Measurements from ENCODE around the gene HAUS6.
"Not testable (repeated sequence)": the region's sequence is repeated elsewhere in the genome, so short reads cannot be mapped to it uniquely, and the experiment has no call there.

Gene HAUS6

DNA sequence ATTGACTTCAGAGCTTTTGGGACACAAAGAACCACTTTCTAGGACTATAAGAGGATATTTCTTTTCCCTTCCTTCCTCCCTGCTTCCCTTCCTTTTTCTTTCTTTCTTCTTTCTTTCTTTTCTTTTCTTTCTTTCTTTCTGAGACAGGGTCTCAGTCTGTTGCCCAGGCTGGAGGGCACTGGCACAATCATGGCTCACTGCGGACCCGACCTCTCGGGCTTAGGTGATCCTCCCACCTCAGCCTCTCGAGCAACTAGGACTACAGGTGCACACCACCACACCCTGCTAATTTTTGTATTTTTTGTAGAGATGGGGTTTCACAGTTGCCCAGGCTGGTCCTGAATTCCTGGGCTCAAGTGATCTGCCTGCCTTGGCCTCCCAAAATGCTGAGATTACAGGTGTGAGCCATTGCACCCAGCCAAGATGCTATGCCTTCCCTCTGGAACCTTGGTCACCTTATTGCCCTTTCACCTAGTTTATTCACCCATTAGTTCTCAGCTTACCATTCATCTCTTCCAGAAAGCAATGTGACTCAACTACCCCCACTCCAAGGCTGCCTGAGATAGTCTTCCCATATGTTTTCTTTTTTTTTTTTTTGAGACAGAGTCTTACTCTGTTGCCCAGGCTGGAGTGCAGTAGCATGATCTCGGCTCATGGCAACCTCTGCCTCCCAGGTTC, 14.5 kb upstream of the HAUS6 start:
- Histone ChIP-seq H3K27me3 (replicated peaks in 2 of 5; ENCODE audit: control insufficient read depth in 4 of 5, insufficient read depth in 5 of 5, low read length in 4 of 5) (no peaks in the 10 kb centered on the region), H3K4me1 (ENCODE audit: control extremely low read depth in 1 of 4, control insufficient read depth in 4 of 4, insufficient read depth in 4 of 4, low read length in 3 of 4) (peaks cover 0 to 13% (median 6%) of the 10 kb centered on the region in 4 experiments), H3K4me3 (ENCODE audit: control insufficient read depth in 1 of 7, extremely low read depth in 1 of 7, insufficient read depth in 4 of 7, low read depth in 2 of 7, low read length in 6 of 7) (no peak overlapping the region), H3K9me3 (ENCODE audit: control extremely low read depth in 1 of 5, control insufficient read depth in 4 of 5, insufficient read depth in 2 of 5, low read depth in 1 of 5, low read length in 4 of 5) (no peaks in the 10 kb centered on the region), H3K27ac (ENCODE audit: insufficient read depth in 1 of 2, low read depth in 1 of 2, low read length in 2 of 2, poor library complexity in 1 of 2, severe bottlenecking in 2 of 2) (no peak overlapping the region), H3K36me3 (ENCODE audit: control insufficient read depth in 4 of 4, insufficient read depth in 4 of 4, low read length in 3 of 4) (peaks cover 3 to 37% (median 13%) of the 10 kb centered on the region in 4 experiments)
- ChIA-PET POLR2A (no interaction called here), CTCF (interaction anchor here (1.4 kb wide), 1 partner anchor 8 kb away, joined by 4 read pairs; no protein-coding TSS in a partner anchor)
- 100% methylated on average over 1 of the region's 5 CpGs for WGBS (ENCODE audit: insufficient coverage)
- DNase-seq, result no peak

GRCh38 chr9:19116107-19116790, 13.5 kb upstream of the HAUS6 start:
- ChIA-PET POLR2A (no interaction called here), CTCF (interaction anchor here (1.4 kb wide), 1 partner anchor 9 kb away, joined by 4 read pairs; no protein-coding TSS in a partner anchor)
- Histone ChIP-seq H3K27me3 (replicated peaks in 2 of 5; ENCODE audit: control insufficient read depth in 4 of 5, insufficient read depth in 5 of 5, low read length in 4 of 5) (no peaks in the 10 kb centered on the region), H3K4me1 (ENCODE audit: control extremely low read depth in 1 of 4, control insufficient read depth in 4 of 4, insufficient read depth in 4 of 4, low read length in 3 of 4) (peaks cover 0 to 13% (median 6%) of the 10 kb centered on the region in 4 experiments), H3K36me3 (ENCODE audit: control insufficient read depth in 4 of 4, insufficient read depth in 4 of 4, low read length in 3 of 4) (peaks cover 3 to 37% (median 13%) of the 10 kb centered on the region in 4 experiments), H3K27ac (ENCODE audit: insufficient read depth in 1 of 2, low read depth in 1 of 2, low read length in 2 of 2, poor library complexity in 1 of 2, severe bottlenecking in 2 of 2) (no peak overlapping the region), H3K9me3 (ENCODE audit: control extremely low read depth in 1 of 5, control insufficient read depth in 4 of 5, insufficient read depth in 2 of 5, low read depth in 1 of 5, low read length in 4 of 5) (no peaks in the 10 kb centered on the region), H3K4me3 (ENCODE audit: control insufficient read depth in 1 of 7, extremely low read depth in 1 of 7, insufficient read depth in 4 of 7, low read depth in 2 of 7, low read length in 6 of 7) (no peak overlapping the region)
- DNase-seq, result no peak
- 94% methylated on average over 9 of the region's 10 CpGs for WGBS (ENCODE audit: insufficient coverage)

- CTCF ChIA-PET, result no interaction called here
- 100% methylated on average over 3 of the region's 3 CpGs for WGBS (ENCODE audit: insufficient coverage)
- peaks cover 0 to 13% (median 6%) of the 10 kb centered on the region in 4 experiments for H3K4me1 ChIP-seq (ENCODE audit: control extremely low read depth in 1 of 4, control insufficient read depth in 4 of 4, insufficient read depth in 4 of 4, low read length in 3 of 4)
- no peak for DNase-seq
- no peaks in the 10 kb centered on the region for H3K27me3 ChIP-seq (replicated peaks in 2 of 5; ENCODE audit: control insufficient read depth in 4 of 5, insufficient read depth in 5 of 5, low read length in 4 of 5)
- no peak overlapping the region for H3K27ac ChIP-seq (ENCODE audit: insufficient read depth in 1 of 2, low read depth in 1 of 2, low read length in 2 of 2, poor library complexity in 1 of 2, severe bottlenecking in 2 of 2)
- no peaks in the 10 kb centered on the region for H3K9me3 ChIP-seq (ENCODE audit: control extremely low read depth in 1 of 5, control insufficient read depth in 4 of 5, insufficient read depth in 2 of 5, low read depth in 1 of 5, low read length in 4 of 5)
- H3K4me3 ChIP-seq (ENCODE audit: control insufficient read depth in 1 of 7, extremely low read depth in 1 of 7, insufficient read depth in 4 of 7, low read depth in 2 of 7, low read length in 6 of 7), result no peak overlapping the region
- POLR2A ChIA-PET, result no interaction called here
- H3K36me3 ChIP-seq (ENCODE audit: control insufficient read depth in 4 of 4, insufficient read depth in 4 of 4, low read length in 3 of 4), result peaks cover 3 to 25% (median 12%) of the 10 kb centered on the region in 4 experiments
Observed at GRCh38 chr9:19114680-19115270, 12.1 kb upstream of the HAUS6 start.

GRCh38 chr9:19113964-19114679, 11.4 kb upstream of the HAUS6 start:
- CTCF ChIA-PET, result interaction anchor here (1.0 kb wide), 1 partner anchor 9 kb away, joined by 4 read pairs; no protein-coding TSS in a partner anchor
- WGBS (ENCODE audit: insufficient coverage), result 94% methylated on average over 6 of the region's 12 CpGs
- no peak overlapping the region for H3K27ac ChIP-seq (ENCODE audit: insufficient read depth in 1 of 2, low read depth in 1 of 2, low read length in 2 of 2, poor library complexity in 1 of 2, severe bottlenecking in 2 of 2)

DNA sequence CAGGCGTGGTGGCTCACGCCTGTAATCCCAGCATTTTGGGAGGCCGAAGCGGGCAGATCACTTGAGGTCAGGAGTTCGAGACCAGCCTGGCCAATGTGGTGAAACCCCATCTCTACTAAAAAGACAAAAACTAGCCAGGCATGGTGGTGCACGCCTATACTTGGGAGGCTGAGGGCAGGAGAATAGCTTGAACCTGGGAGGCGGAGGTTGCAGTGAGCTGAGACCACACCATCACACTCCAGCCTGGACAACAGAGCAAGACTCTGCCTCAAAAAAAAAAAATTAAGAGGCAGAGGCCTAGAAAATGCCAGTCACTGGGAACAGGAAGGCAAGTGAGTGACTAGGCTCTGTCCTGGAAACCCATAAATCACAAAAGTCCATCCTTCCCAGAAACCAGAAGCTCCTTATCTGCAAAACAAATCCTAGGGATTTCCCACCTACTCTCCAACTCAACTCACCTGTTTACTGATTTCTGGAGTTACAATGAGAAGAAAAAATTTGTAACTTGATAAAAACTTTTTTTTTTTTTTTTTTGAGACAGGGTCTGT, 10.4 kb upstream of the HAUS6 start:
- 98% methylated on average over 6 of the region's 7 CpGs for WGBS (ENCODE audit: insufficient coverage)
- CTCF ChIA-PET, result interaction anchor here (0.6 to 1.4 kb wide), 4 partner anchors 10 to 208 kb away, joined by 3 to 5 read pairs (median 4); no protein-coding TSS in a partner anchor
- H3K36me3 ChIP-seq (ENCODE audit: control insufficient read depth in 4 of 4, insufficient read depth in 4 of 4, low read length in 3 of 4), result peaks cover 3 to 23% (median 9%) of the 10 kb centered on the region in 4 experiments
- H3K4me1 ChIP-seq (ENCODE audit: control extremely low read depth in 1 of 4, control insufficient read depth in 4 of 4, insufficient read depth in 4 of 4, low read length in 3 of 4); H3K4me3 ChIP-seq (ENCODE audit: control insufficient read depth in 1 of 7, extremely low read depth in 1 of 7, insufficient read depth in 4 of 7, low read depth in 2 of 7, low read length in 6 of 7); DNase-seq; H3K27ac ChIP-seq (ENCODE audit: insufficient read depth in 1 of 2, low read depth in 1 of 2, low read length in 2 of 2, poor library complexity in 1 of 2, severe bottlenecking in 2 of 2); POLR2A ChIA-PET; H3K9me3 ChIP-seq (ENCODE audit: control extremely low read depth in 1 of 5, control insufficient read depth in 4 of 5, insufficient read depth in 2 of 5, low read depth in 1 of 5, low read length in 4 of 5); H3K27me3 ChIP-seq (replicated peaks in 2 of 5; ENCODE audit: control insufficient read depth in 4 of 5, insufficient read depth in 5 of 5, low read length in 4 of 5): not testable (repeated sequence)

More at GRCh38 chr9:19113964-19114679, 11.4 kb upstream of the HAUS6 start:
- Histone ChIP-seq H3K4me3 (ENCODE audit: control insufficient read depth in 1 of 7, extremely low read depth in 1 of 7, insufficient read depth in 4 of 7, low read depth in 2 of 7, low read length in 6 of 7) (no peak overlapping the region), H3K36me3 (ENCODE audit: control insufficient read depth in 4 of 4, insufficient read depth in 4 of 4, low read length in 3 of 4) (peaks cover 3 to 24% (median 9%) of the 10 kb centered on the region in 4 experiments), H3K9me3 (ENCODE audit: control extremely low read depth in 1 of 5, control insufficient read depth in 4 of 5, insufficient read depth in 2 of 5, low read depth in 1 of 5, low read length in 4 of 5) (no peaks in the 10 kb centered on the region), H3K27me3 (replicated peaks in 2 of 5; ENCODE audit: control insufficient read depth in 4 of 5, insufficient read depth in 5 of 5, low read length in 4 of 5) (no peaks in the 10 kb centered on the region), H3K4me1 (ENCODE audit: control extremely low read depth in 1 of 4, control insufficient read depth in 4 of 4, insufficient read depth in 4 of 4, low read length in 3 of 4) (peaks cover 0 to 7% (median 4%) of the 10 kb centered on the region in 4 experiments)
- POLR2A ChIA-PET, result interaction anchor here (0.6 kb wide), 1 partner anchor 269 kb away, joined by 3 read pairs; no protein-coding TSS in a partner anchor
- DNase-seq, result no peak

DNA sequence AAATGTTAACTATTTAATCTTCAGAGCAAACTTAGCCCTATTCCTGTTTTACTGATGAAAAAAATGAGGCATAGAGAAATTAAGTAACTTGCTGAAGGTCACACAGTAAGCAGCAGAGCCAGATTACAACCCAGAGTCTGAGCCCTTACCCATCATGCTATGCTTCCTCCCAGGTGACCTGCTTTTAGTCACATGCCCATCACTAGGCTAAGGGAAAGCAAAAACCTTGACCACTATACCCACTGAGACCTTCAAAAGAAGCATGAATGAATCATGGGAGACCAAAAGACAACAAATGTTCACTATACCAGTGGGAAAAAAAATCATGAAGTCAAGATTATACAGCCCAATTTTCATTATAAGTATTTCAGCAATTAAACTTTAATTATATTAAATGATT, 5.3 kb upstream of the HAUS6 start:
- Histone ChIP-seq H3K36me3 (ENCODE audit: control insufficient read depth in 4 of 4, insufficient read depth in 4 of 4, low read length in 3 of 4) (no peaks in the 10 kb centered on the region), H3K27me3 (replicated peaks in 2 of 5; ENCODE audit: control insufficient read depth in 4 of 5, insufficient read depth in 5 of 5, low read length in 4 of 5) (no peaks in the 10 kb centered on the region), H3K4me3 (ENCODE audit: control insufficient read depth in 1 of 7, extremely low read depth in 1 of 7, insufficient read depth in 4 of 7, low read depth in 2 of 7, low read length in 6 of 7) (no peak overlapping the region), H3K4me1 (ENCODE audit: control extremely low read depth in 1 of 4, control insufficient read depth in 4 of 4, insufficient read depth in 4 of 4, low read length in 3 of 4) (peaks cover 0 to 4% (median 1%) of the 10 kb centered on the region in 4 experiments), H3K9me3 (ENCODE audit: control extremely low read depth in 1 of 5, control insufficient read depth in 4 of 5, insufficient read depth in 2 of 5, low read depth in 1 of 5, low read length in 4 of 5) (no peaks in the 10 kb centered on the region), H3K27ac (ENCODE audit: insufficient read depth in 1 of 2, low read depth in 1 of 2, low read length in 2 of 2, poor library complexity in 1 of 2, severe bottlenecking in 2 of 2) (no peak overlapping the region)
- POLR2A ChIA-PET, result no interaction called here
- CTCF ChIA-PET, result no interaction called here
- no peak for DNase-seq
